Neural cell (in vitro differentiated cells): ENCODE measurements around the gene SEC24D.

Source experiments
- CTCF ChIP-seq: fragments of 450-650 bp; IDR thresholded peaks from 2 replicates; pipeline ENCODE4 v1.5.1; 2014; ENCODE audit warnings: antibody characterized with exemption, mild to moderate bottlenecking, moderate library complexity; ENCODE audit not compliant: poor library complexity, severe bottlenecking
- EP300 ChIP-seq: fragments of 450-650 bp; conservative IDR thresholded peaks from 2 replicates; pipeline ENCODE4 v1.6.1; 2014; ENCODE audit warnings: antibody characterized with exemption, mild to moderate bottlenecking, moderate library complexity; ENCODE audit not compliant: poor library complexity, severe bottlenecking
- POLR2AphosphoS5 ChIP-seq: IDR thresholded peaks from 2 replicates; pipeline ENCODE4 v1.6.1; 2012

- TF ChIP-seq CTCF (no peak), POLR2AphosphoS5 (no peak), EP300 (no peak)
Measured at GRCh38 chr4:118759481-118759880, 76.4 kb downstream of the SEC24D start.
